ENCODE results near the gene GJA3. TPM values are rescaled to one million over a fixed set of nuclear protein-coding genes. Genes with fewer than 3 reads are reported as not detected.

GJA3 gene
- total and polyA plus RNA-seq, 9 of the 15 experiments (the other 6 are each of a cell fraction or from before 2014, with no cell fraction given) = 0.03 to 0.13 (median 0.04) TPM; not detected in 4

GRCh38 chr13:20190076-20190475, 29.2 kb upstream of the GJA3 start:
- Histone ChIP-seq H4K20me1 (replicated peaks; ENCODE audit: control insufficient read depth, insufficient read depth, low read length) (no peaks in the 10 kb centered on the region), H3K4me2 (ENCODE audit: insufficient read depth, low read length) (no peak overlapping the region), H3K4me3 (no peak overlapping the region), H2AFZ (ENCODE audit: low read depth, low read length) (no peak overlapping the region), H3K36me3 (ENCODE audit: control insufficient read depth, insufficient read depth, low read length) (no peaks in the 10 kb centered on the region), H3K27ac (ENCODE audit: extremely low read depth, low read depth, low read length) (no peak overlapping the region), H3K9ac (ENCODE audit: insufficient read depth in 1 of 2, low read depth in 2 of 2, low read length in 2 of 2) (no peak overlapping the region), H3K9me1 (ENCODE audit: control insufficient read depth, insufficient read depth, low read length) (no peaks in the 10 kb centered on the region), H3K9me3 (replicated peaks; ENCODE audit: control insufficient read depth, insufficient read depth, low read depth, low read length) (no peaks in the 10 kb centered on the region), H3K4me1 (replicated peaks in 1 of 2; ENCODE audit: control insufficient read depth in 2 of 2, insufficient read depth in 2 of 2, low read length in 2 of 2) (peaks cover 4% of the 10 kb centered on the region in 2 experiments; a peak in 2 of 5 replicates), H3K27me3 (ENCODE audit: control insufficient read depth in 2 of 2, insufficient read depth in 2 of 2, low read length in 2 of 2) (peaks cover 10 to 20% of the 10 kb centered on the region in 2 experiments; a peak in 4 of 5 replicates), H3K79me2 (ENCODE audit: control insufficient read depth, insufficient read depth, low read length) (no peaks in the 10 kb centered on the region)
- WGBS (ENCODE audit: insufficient coverage, low coverage, missing lambda C conversion rate) = 0% methylated on average over 5 of the region's 5 CpGs
- FAIRE-seq (no peak), DNase-seq (ENCODE audit: extremely low read depth in 1 of 4, low spot score in 3 of 4) (no peak), ATAC-seq (no peak)
- POLR2A ChIA-PET = no interaction called here
- TF ChIP-seq ATF1 (CRISPR knock-in tag; IDR thresholded peaks at IDR 0.05) (no peak), ATF1 (tag; IDR thresholded peaks at IDR 0.05) (no peak), U2AF2 (optimal IDR thresholded peaks at IDR 0.05; ENCODE audit: low read depth, low read length) (no peak), SPI1 (IDR thresholded peaks at IDR 0.05; ENCODE audit: borderline replicate concordance, low read depth, low read length) (no peak), ZNF354B (CRISPR knock-in tag; IDR thresholded peaks at IDR 0.05) (no peak), ZNF449 (CRISPR knock-in tag; IDR thresholded peaks at IDR 0.05) (no peak), ZBTB9 (CRISPR knock-in tag; IDR thresholded peaks at IDR 0.05) (no peak), TRIM28 (IDR thresholded peaks at IDR 0.05) (no peak), STAT5B (CRISPR knock-in tag; IDR thresholded peaks at IDR 0.05) (no peak), XRCC4 (IDR thresholded peaks at IDR 0.05; ENCODE audit: extremely low read depth, insufficient read depth, insufficient read length) (no peak)
- CTCF ChIA-PET (ENCODE audit: low intra/inter-chr PET ratio) = no interaction called here
- in situ Hi-C loops (cut with MboI) = no loop called here
- BruUV-seq (replicated peaks) = no TSS peak
- intact Hi-C loops (cut with micrococcal nuclease) = no loop called here
